HepG2 (cell line): ENCODE results near the gene CLMP. TPM values are rescaled to one million over a fixed set of nuclear protein-coding genes. Genes with fewer than 3 reads are reported as not detected.
A peak's percentile ranks its signal among the peaks of the same experiment; 100 is the strongest.

Experiments
- ASH2L ChIP-seq: fragments of 300-600, 200-600 bp; sonication (generic); IDR thresholded peaks from 2 replicates; pipeline ENCODE4 v1.7.0; 2017; ENCODE audit warnings: low read depth, mild to moderate bottlenecking, moderate library complexity, mixed read lengths, low read length; ENCODE audit not compliant: insufficient read length
- BHLHE40 ChIP-seq: IDR thresholded peaks from 2 replicates; pipeline ENCODE4 v1.6.1; 2011; ENCODE audit warnings: low read length, improper control_type of control experiment
- CREBL2 ChIP-seq: sonication (generic); formaldehyde crosslinking; IDR thresholded peaks from 2 replicates; pipeline ENCODE4 v1.8.1; 2023; ENCODE audit warnings: missing genetic modification reagents, mild to moderate bottlenecking, borderline replicate concordance
- CTCF ChIP-seq: sonication (generic); formaldehyde crosslinking; IDR thresholded peaks from 2 replicates; pipeline ENCODE4 v1.5.0; 2020; ENCODE audit warnings: mild to moderate bottlenecking, missing genetic modification reagents, moderate library complexity
- GATAD1 ChIP-seq: IDR thresholded peaks from 2 replicates; pipeline ENCODE4 v1.6.1; 2016; ENCODE audit warnings: missing genetic modification reagents, missing compliant biosample characterization
- NR0B2 ChIP-seq: sonication (generic); formaldehyde crosslinking; IDR thresholded peaks from 2 replicates; pipeline ENCODE4 v1.4.0; 2020; ENCODE audit warnings: mild to moderate bottlenecking, missing genetic modification reagents
- PATZ1 ChIP-seq: sonication (generic); formaldehyde crosslinking; IDR thresholded peaks from 2 replicates; pipeline ENCODE4 v1.4.0; 2020; ENCODE audit warnings: missing genetic modification reagents
- POLR2G ChIP-seq: fragments of 200-400 bp; formaldehyde crosslinking; IDR thresholded peaks from 2 replicates; pipeline ENCODE4 v1.6.1; 2018; ENCODE audit warnings: mild to moderate bottlenecking, low read depth, low read length, moderate library complexity
- RELA ChIP-seq: sonication (generic); formaldehyde crosslinking; IDR thresholded peaks from 2 replicates; pipeline ENCODE4 v1.4.0; 2020; ENCODE audit warnings: missing genetic modification reagents
- RFX5 ChIP-seq: IDR thresholded peaks from 2 replicates; pipeline ENCODE4 v1.6.1; 2011; ENCODE audit warnings: low read depth, low read length, improper control_type of control experiment
- SOX5 ChIP-seq: IDR thresholded peaks from 2 replicates; pipeline ENCODE4 v1.6.1; 2016; ENCODE audit warnings: borderline replicate concordance
- ZFP1 ChIP-seq: IDR thresholded peaks from 2 replicates; pipeline ENCODE4 v1.6.1; 2016
- ZNF138 ChIP-seq: sonication (generic); formaldehyde crosslinking; IDR thresholded peaks from 2 replicates; pipeline ENCODE4 v1.5.0; 2020; ENCODE audit warnings: mild to moderate bottlenecking, low read depth, missing genetic modification reagents
- ZNF326 ChIP-seq: sonication (generic); formaldehyde crosslinking; IDR thresholded peaks from 2 replicates; pipeline ENCODE4 v1.4.0; 2020; ENCODE audit warnings: missing genetic modification reagents, borderline replicate concordance
- ZNF501 ChIP-seq: sonication (generic); formaldehyde crosslinking; IDR thresholded peaks from 2 replicates; pipeline ENCODE4 v1.5.1; 2020; ENCODE audit warnings: mild to moderate bottlenecking, moderate library complexity, missing genetic modification reagents
- ZNF530 ChIP-seq: sonication (generic); formaldehyde crosslinking; IDR thresholded peaks from 2 replicates; pipeline ENCODE4 v1.5.0; 2020; ENCODE audit warnings: low read depth, mild to moderate bottlenecking, missing genetic modification reagents
- ZNF709 ChIP-seq: sonication (generic); formaldehyde crosslinking; IDR thresholded peaks from 2 replicates; pipeline ENCODE4 v1.5.0; 2020; ENCODE audit warnings: mild to moderate bottlenecking, missing genetic modification reagents
- polyA plus RNA-seq, 8 experiments: library from polyadenylated mRNA; depleted of rRNA in 3 of 8; stranded (reverse) in 7 of 8; unstranded in 1 of 8; fragments of >200 nt; fragmentation: Illumina TruSeq in 4 of 8; extraction: Trizol in 4 of 8; gene quantifications; 2 replicates each; pipeline versions ENCODE4 v1.2.1 to v1.2.3, GENCODE V29; 2011 to 2016; ENCODE audit warnings: low read depth in 4 of 8, missing spikeins in 1 of 8, mixed read lengths in 1 of 8; ENCODE audit not compliant: insufficient read depth in 1 of 8
- total RNA-seq, 5 experiments: library from RNA; depleted of rRNA; stranded (reverse); fragments of >200 nt; fragmentation: Illumina TruSeq; extraction: Trizol; gene quantifications; 2 replicates each; pipeline ENCODE4 v1.2.3, GENCODE V29; 2016; ENCODE audit warnings: low read depth in 1 of 5

The CLMP gene
- total and polyA plus RNA-seq, 2 of the 13 experiments (the other 11 are each of a cell fraction or from before 2014, with no cell fraction given) = not detected

- peak; percentile 52 for TF ChIP-seq GATAD1 (CRISPR knock-in tag)
- TF ChIP-seq ZFP1 (CRISPR knock-in tag) = no peak
- TF ChIP-seq CTCF (CRISPR knock-in tag) = no peak
- TF ChIP-seq NR0B2 = no peak
- TF ChIP-seq ZNF501 (CRISPR knock-in tag) = no peak
- TF ChIP-seq ZNF530 (CRISPR knock-in tag) = no peak
- peak; percentile 92 for TF ChIP-seq PATZ1
- peak; percentile 55 for TF ChIP-seq ZNF709 (CRISPR knock-in tag)
- no peak for TF ChIP-seq ASH2L
- 0 out of 2 replicates have a peak, but pooled peaks have one; percentile 8 for TF ChIP-seq SOX5
- TF ChIP-seq RFX5 = peak; percentile 61
- TF ChIP-seq ZNF326 (CRISPR knock-in tag) = no peak
- TF ChIP-seq CREBL2 (CRISPR knock-in tag) = no peak
- TF ChIP-seq ZNF138 (CRISPR knock-in tag) = 0 out of 2 replicates have a peak, but pooled peaks have one; percentile 4
- no peak for TF ChIP-seq BHLHE40
- no peak for TF ChIP-seq POLR2G
- no peak for TF ChIP-seq RELA (CRISPR knock-in tag)
Measured at GRCh38 chr11:123062158-123062891, 132.7 kb downstream of the CLMP start (continued).
